AG20443 (cell line): ENCODE measurements around the gene TSPAN33.
A peak's percentile ranks its signal among the peaks of the same experiment; 100 is the strongest.

Source experiments
- DNase-seq: peaks from one replicate; pipeline ENCODE4 v3.0.0; 2012; ENCODE audit warnings: low spot score, mixed read lengths

TSPAN33 gene

DNA sequence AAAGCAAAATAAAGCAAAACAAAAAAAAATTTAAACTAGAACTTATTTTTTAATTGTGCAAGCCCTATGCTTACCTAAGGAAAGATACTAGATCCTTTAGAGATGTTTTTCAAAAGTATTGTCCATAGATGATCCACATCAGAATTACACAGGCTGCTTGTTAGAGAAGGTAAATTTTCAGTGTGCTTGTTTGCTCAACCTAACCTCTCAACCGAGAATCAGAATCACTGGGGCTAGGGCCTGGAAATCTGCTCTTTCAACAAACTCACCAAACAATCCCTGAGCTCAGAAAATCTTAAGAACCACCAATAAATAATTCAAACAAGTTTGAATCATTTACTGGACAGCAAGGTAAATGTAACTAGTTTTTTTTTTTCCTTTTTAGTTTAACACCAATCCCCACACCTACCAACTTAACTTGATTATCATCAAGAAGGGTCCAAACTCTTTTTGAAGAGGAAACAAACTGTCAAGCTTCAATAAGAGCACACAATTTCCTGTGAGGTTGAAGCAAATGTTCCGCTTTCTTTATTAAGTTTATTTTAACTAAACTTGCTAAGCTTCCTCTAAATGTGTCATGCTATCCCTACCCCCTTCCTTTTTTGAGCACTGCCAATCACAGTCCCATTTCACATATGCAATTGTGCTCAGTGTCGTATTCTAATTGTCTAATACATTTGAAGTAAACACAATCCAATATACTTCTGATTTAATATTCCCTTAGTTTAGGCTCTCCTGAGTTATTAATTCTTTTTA, 7.4 kb upstream of the TSPAN33 start:
- no peak for DNase-seq

DNA sequence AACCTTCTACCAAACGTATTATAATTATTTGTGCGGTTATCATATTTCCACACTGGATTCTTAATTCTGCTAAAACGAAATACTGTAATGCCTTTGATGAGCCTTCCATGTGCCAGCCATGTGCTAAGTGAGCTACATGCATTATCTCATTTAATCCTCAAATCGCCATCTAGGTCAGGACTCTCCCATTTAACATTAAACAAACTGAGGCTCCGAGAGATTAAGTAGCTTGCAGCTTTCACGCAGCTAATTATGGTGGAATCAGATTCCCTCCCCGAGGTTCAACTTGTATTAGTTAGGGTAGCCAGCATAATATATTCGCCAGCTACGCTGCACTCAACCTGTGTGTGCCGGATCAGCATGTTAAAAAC, 798 bp upstream of the TSPAN33 start:
- DNase-seq, result no peak

DNA sequence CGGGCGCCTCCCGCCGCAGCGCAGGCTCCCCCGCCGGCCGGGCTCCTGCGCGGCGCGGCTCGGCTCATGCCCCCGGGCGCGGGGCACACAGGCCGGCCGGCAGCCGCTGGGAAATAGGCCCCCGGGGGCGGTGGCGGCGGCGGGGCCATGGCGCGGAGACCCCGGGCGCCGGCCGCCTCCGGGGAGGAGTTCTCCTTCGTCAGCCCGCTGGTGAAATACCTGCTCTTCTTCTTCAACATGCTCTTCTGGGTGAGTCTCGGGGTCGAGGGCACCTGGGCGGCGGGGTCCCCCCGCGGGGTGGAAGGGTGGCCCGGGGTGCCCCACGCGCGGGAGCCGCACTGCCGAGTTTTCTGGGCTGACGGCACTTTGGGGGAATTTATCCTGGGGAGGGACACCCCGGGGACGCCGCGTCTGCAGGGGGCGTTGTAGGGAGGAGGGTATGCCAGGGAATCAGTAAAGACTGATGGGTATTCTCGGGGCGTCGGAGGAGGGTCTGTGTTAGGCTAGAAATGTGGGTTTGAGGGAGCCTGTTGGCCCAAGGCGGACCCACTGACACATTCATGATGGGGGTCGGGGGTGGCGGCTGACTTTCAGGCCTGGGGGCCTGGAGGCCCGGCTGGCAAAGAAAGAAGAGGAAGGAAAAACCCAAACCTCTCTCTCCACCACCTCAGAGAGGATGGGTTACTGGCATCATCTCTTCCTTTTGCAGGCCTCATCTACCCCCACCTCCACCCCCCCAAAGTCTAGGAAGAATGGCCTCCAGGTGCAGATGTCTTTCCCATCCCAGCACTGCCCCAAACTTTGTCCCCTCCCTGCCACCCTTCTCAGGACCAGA, 544 bp downstream of the TSPAN33 start:
- no peak for DNase-seq

DNA sequence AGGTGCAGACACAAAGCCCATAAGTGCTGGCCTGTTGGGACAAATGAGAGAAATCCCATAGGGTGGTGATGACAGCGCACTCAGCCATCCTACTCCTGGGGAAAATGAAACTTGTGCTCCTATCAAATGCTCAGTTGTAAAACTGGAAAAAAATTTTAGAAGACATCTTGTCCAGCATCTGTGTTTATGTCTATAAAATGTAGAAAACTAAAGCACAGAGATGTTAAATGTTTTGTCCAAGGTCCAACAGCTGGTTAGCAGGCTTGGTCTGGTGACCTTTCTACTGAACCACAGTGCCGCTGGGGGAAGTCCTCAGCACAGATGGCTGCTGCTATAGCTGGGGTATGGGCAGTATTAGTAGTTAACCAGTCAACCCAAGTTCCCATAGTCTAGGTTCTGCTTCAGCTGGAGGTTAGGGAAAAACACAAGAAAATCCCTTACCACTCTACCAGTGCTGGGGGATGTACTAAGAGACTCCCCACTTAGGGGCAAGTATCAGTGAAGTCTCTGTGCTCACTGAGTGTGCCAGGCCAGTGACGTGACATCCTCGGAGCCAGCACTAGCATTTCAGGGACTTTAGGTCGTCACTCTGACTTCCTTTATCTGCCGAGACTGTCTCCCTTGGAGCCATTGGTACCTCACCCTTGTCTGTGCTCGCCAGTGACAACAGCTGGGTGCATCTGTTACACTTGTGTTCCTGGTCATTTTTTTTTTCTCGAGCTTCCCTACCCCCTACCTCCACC, 1.9 kb downstream of the TSPAN33 start:
- no peak for DNase-seq

DNA sequence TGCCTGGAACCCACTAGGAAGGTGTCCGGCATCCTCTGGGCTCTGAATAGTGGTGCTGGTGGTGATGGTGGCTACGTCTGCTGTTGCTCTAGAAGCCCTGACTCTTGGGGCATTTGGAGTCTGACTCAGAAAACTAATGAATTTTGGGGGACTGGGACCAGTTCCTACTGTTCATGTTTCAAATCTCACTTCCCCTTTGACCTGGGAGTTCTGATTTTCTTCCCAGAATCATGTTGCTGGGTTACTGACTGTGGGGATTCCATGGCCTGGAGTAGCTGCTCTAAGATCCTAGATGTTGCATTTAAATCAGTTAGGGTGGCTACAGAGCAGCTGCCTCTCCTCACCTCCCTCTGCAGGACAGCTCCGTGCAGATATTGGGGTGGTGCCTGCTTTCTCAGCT, 3.2 kb downstream of the TSPAN33 start:
- no peak for DNase-seq

DNA sequence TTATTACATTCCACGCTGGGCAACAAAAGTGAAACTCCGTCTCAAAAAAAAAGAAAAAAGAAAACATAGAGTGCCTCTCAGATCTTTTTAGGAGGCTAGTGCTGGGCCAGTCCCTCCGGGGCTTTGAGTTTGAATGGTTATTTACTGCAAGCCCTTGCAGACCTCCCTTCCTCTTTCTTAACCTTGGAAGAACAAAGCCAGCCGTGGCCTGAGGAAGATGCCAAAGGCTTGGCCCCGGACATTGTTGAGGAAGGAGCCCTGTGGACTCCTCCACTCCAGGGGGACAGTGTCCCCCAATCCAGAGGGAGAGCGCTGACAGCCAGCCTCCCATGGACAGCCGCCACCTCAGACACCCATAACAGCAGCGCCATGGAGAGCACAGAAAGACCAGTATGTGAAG, 5.0 kb downstream of the TSPAN33 start:
- DNase-seq, result no peak

DNA sequence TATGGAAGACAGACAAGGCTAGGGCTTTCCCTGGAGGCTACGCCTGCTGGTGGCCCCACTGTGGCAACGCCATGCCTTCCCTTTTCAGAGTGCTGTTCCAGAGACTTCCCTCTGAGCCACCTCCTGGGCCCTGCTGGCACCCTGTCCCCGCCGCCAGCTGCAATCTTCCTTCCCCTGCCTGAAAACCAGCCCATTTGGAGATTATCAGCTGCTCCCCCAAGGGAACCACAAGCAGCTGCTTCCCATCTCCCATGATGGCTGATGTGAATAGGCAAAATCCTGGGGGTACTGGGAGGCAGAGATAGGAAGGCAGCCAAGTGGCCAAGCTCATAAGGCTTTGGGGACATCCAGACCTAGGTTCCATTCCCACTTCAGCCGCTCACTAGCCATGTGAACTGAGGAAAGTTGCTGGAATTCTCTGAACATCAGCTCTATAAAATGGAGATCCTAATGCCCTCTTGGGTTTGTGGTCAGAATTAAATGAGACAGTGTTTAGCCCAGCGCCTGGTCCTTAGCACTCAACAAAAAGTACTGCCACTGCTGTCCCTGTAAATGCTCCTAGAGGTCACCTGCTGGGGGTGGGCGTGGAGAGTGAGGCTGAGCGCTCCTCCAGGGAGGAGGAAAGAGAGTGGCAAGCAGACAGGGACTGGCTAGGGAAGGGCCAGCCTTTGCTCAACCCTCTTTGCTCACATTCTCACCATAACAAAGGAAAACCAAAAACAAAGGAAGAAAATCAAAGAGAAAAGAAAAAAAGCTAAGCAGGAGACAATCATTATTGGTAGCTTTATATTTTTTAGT, 5.9 kb downstream of the TSPAN33 start:
- no peak for DNase-seq

DNA sequence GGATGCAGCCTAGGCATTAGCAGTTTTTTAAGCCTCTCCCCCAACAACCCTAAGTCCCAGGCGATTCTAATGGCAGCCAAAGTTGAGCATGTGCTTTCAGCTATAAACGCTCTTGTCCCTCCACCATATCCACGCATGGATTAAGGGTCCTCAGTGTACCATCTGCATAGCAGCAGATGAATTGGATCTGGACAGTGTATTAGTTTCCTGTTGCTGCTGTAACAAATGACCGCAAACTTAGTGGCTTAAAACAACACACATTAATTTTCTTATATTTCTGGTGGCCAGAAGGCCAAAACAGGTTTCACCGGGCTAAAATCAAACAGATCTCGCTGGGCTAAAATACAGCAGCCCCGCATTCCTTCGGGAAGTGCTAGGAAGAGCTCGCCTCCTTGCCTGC, 13.1 kb downstream of the TSPAN33 start:
- no peak for DNase-seq

DNA sequence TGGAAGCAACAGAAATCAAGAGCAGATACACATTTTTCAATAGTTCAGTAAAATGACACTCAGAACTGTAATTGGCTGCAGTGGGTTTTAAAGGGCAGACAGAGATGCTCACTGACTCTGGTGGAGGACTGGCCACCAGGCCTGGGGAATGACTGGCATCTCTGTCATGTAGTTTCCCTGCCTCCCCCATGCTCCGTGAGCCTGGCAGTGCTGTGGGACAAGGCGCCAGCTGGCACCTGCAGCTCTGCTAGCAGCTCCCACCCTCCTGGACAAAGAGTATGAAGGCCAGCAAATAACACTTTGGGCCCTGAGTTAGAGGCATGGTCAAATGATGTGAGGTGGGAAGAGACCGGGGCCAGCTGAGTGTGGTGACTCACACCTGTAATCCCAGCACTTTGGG, 15.0 kb downstream of the TSPAN33 start:
- no peak for DNase-seq

DNA sequence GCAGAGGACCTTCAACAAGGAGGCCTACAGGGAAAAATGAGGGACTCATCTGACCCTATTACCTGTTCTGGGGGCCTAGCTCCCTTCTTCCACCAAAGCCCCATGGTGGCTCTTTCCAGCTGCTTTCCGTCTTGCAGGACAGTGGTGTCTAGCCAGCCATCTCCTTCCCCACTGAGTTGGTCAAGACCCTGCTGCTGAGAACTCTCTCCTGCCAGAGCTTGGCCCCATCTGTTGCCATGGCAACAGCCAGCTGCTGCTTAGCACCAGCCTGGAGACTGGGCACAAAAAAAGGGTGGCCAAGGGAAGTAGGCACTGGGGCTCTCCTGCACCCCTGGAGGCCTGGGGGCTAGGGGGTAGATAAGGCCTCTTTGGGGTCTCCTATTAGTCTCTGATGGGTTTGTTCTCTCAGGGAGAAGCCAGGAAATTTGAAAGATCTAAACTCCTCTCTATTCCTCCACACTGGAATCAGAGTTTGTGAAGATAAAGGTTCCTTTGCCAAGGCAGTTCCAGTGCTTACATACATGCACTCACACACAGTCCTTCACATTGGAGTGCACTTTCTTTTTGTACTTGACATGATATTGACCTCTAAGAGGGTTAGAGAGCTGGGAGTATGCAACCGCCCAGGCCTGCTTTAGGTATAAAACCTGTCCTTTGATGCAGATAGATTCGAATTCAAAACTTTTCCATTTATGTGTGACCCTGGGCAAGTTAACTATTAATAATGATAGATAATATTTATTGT, 15.8 kb downstream of the TSPAN33 start:
- DNase-seq, result no peak

DNA sequence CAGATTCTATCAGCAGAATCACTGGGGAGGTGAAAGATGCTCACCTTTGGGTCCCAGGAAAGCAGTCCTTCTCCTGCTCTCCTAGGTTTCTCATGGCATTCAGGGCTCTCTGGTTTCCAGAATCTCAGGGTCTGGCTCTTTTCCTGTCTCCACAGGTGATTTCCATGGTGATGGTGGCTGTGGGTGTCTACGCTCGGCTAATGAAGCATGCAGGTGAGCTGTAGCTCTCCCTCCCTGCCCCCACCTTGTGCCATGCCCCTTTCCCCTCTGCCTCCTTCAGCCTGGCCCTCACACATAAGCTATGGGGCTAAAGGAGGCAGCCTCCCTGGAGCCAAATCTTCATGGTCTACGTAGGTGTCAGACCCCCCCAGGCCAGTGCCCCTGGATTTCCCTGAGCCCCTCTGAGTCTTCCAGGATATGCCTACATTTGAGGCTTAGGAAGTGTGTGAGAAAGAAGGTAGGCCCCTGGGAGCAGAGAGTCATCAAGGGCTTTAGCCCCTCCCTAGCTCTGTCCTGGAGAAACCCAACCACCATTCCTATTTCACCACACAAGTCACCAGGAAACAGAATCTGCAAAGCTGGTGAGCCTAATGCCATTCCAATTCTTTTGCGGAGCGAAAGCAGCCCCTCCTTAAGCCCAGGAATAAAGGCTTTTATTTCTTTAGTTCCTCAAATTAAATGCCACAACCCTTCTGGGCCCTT, 17.2 kb downstream of the TSPAN33 start:
- DNase-seq, result no peak

DNA sequence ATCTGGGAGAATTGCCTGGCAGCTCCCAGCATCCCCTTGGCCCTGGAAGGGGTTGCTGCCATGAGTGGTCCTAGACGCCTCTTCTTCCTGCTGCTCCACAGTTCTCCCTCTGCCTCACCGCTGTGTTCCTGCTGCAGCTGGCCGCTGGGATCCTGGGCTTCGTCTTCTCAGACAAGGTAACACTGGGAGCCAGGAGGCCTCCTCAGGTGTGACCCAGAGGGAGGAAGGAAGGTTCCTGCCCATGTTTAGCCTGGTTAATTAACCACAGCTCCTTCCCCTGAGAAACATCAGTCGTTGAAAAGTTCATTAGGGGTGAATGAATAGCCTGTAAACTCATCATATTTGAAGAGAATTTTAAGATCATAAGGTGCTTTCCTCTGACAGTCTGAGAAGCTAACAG, 18.2 kb downstream of the TSPAN33 start:
- DNase-seq, result no peak

DNA sequence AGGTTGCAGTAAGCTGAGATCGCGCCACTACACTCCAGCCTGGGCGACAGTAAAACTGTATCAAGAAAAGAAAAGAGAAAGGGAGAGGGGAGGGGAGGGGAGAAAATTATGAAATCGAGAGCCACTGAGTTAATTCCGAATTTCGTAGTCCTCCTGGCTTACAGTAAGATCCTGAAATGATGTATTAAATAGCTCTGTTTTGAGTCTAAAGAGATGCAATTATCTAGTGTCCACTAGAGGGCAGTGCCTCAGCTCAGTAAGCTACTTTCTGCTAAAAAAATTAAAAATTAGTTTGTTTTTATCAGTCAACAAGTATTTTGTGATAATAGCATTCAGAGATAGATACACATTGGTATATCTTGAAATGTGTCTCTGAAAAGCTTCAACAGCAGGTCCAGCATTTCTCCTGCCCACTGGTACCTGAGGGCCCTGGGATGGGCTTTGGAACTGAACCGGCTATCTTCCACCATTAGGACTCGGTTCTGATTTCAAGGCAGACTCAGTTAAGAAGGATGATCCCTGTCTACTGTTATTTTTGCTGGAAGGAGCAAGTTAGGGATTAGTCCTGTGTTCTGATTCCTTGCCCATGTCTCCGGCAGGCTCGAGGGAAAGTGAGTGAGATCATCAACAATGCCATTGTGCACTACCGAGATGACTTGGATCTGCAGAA, 19.5 kb downstream of the TSPAN33 start:
- peak; percentile 67 for DNase-seq

DNA sequence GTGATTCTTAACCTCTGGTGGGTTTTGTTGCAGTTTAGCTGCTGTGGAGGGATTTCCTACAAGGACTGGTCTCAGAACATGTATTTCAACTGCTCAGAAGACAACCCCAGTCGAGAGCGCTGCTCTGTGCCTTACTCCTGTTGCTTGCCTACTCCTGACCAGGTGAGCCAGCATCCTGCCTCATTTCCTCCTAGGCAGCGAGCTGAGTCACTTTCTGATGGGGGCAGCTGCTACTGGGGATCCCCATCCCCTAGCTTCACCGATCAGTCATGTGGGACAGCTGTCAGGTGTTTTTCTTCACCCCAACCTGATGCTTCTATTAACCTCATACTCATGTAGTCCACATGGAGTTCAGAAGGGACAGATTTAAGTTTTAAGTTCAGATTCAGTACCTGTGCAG, 22.2 kb downstream of the TSPAN33 start:
- DNase-seq, result no peak

DNA sequence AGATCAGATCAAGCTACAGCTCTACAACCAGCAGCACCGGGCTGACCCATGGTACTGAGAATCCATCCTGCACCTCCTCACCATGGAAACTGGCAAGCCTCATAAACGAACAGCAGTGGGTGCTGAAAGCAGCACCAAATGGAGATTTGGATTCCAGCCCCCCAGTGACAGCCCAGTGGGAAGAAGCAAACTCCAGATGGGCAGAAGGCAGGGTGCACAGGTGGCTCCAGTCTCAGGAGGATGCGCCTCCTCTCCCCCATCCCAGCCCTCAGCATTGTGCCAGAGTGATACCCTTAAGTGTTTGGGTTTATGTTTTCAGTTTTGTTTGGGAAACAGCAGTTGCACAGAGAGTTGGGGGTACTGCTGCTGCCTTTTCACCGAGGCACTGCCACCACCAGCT, 23.3 kb downstream of the TSPAN33 start:
- no peak for DNase-seq

DNA sequence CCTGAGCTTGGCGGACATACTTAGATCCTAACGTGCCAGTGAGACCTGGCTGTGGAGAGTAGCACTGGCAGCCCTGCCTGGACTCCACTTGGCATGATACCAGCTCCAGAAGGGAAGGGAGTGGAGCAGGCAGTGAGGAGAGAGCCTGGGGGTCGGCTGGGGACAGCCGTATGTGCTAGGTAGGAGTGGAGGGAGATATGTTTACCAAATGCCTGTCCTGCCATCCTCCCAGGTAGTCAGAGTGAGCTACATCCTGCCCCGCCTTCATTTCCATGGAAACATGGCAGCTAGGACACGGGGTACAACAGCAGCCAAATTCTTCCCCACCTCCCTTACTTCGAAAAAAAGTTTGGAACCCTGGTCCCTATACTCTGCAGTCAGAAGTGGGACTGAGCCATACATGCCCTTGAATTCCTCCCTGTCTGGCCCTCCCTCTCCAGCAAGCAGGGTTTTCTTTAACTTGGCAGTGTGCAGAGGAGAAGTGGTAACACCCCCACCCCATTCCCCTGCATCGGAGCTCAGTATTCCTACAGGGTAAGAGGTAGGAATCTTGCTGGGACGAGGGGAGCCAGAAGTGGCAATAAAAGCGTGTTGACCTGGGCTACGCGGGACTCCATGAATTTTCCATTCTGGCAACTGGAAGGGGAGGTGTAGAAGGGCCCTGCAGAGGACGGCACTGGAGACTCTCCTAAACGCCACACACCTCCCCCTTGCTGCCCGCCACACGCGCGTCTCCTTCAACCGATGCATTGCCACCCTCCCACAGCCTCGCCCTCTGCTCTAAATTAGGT, 23.9 kb downstream of the TSPAN33 start:
- DNase-seq, result no peak

DNA sequence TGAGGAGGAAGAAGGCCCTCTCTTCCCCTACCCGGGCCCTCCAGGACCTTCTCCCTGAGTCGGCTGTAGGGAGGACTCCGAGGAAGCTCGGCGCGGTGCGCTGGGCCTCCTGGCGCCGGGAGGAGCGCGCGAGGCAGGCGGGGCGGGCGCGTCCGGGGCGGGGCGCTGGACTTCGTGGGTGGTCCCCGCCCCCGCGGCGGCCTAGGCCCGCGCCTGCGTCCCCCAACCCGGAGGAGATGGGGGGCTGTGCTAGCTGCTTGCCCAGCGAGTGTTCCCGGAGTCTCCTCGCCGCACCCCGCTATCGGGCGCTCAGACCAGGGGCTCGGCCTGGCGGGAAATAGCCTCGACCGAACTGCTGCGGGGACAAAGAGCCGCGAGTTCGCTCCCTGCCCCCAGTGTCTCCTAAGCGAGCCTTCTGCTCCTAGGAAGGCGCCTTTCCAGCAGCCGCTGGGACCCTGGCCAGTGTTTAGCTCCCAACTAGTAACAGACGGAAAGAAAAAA, 24.7 kb downstream of the TSPAN33 start:
- DNase-seq, result peak; percentile 76

DNA sequence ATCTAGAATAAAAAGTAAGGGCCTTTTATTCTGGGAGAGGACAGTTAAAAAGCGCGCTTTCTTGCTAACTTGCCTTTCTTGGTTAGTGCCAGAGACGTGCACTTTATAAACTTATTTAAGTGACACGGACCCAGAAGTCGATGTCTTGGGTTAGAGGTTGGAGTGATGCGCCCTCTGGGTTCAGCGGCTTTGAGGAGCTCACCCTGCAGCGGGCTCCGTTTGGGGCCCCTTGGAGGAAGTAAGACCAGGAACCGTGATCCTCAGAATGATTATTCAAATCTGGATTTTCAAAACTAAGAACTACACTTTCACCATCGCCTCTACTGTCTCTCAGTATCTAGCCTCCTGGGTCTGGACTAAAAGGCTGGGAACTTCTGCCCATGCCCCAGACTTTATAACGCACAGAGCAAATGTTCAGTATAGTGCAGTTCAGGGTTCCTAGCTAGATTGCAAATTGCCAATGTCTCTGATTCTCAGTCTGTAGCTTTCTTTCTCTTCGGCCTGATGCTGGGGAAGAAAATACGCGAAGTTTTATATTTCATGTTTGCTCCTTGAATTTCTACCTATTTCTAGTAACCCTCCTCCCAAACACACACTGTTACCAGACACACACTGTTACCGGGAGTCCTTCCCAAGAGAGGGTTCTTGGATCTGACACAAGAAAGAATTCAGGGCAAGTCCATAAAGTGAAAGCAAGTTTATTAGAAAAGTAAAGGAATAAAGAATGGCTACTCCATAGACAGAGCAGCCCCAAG, 25.4 kb downstream of the TSPAN33 start:
- no peak for DNase-seq
